Measurements from ENCODE around the gene FANCB.

- TF ChIP-seq EZH2 (IDR thresholded peaks at IDR 0.05; ENCODE audit: insufficient read depth, poor library complexity, severe bottlenecking) = no peak
- no peak for TF ChIP-seq EZH2phosphoT487 (IDR thresholded peaks at IDR 0.05; ENCODE audit: insufficient read depth, low read depth)
Measured at GRCh38 chrX:14899607-14900006, 26.7 kb upstream of the FANCB start.

Data from GM23248 (cell line).